Occipital lobe (tissue), 2 donors: ENCODE measurements around the gene PRKCD. TPM values are rescaled to one million over a fixed set of nuclear protein-coding genes. Genes with fewer than 3 reads are reported as not detected.

ENCODE experiments used
- DNase-seq: peaks from one replicate; lab custom pipeline; 2025; lab: John Stamatoyannopoulos, UW
- total RNA-seq: library from RNA; depleted of rRNA; stranded (reverse); fragments of >200 nt; gene quantifications from one replicate; pipeline ENCODE4 v1.2.3, GENCODE V29; 2014

The PRKCD gene
- 0.94 TPM for total RNA-seq

DNA sequence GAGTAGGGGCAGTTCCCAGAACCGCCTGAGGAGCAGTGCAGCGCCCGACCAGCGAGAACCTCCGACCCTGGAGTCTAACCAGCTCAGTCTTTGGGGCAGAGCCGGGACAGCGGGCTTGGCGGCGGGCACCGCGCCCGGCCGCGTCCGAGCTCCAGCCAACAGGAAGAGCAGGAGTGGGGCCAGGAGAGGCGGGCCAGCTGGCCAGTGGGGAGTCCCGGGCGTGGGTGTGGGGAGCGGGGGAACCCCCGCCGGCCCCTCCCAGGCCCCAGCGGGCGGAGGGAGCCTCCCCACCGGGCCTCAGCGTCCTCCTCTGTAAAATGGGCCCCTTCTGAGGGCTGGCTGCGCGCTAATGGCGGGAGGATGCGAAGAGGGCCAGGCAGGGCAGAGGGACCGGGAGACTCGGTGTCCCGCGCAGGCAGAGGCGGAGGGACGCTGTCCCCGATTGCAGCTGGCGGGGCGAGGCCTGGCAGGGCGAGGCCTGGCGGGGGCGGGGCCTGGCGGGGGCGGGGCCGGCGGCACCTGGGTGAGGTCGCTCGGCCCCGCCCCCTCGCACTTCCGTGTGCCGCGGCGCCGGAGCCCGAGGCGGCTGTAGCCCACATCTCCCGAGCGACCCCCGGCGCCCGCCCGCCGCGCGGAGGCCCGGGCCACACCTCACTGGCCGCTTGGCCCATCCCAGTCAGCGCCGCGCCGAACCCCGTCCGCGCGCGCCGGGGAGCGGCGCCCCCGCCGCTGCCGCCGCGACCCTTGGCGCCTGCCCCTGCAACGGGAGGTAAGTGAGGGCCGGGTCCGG is at the start of gene PRKCD:
Gene PRKCD, plus strand, starts transcription at position 550 of the 790 bp plus-strand sequence. CDS start 17,214 bp downstream, outside the sequence.
- DNase-seq: peak; percentile 64

DNA sequence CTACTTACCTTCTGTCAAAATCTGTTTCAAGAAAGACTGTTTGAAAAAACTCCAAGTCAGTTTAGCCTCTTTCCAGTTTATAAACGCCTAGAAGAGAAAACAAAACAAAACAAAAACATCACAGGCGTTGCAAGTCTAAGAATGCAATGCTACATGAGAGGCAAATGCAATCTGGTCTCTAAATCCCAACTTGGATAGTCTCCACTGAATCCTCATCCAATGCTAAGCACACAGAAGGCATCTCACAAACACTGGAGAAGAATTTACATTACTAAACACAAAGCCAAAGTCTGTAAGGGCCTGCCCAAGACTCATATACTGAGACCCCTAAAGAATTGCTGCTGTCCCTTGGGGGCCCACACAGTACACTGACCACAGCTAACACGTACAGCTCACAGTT is 49.2 kb upstream of the PRKCD start:
- DNase-seq: no peak

DNA sequence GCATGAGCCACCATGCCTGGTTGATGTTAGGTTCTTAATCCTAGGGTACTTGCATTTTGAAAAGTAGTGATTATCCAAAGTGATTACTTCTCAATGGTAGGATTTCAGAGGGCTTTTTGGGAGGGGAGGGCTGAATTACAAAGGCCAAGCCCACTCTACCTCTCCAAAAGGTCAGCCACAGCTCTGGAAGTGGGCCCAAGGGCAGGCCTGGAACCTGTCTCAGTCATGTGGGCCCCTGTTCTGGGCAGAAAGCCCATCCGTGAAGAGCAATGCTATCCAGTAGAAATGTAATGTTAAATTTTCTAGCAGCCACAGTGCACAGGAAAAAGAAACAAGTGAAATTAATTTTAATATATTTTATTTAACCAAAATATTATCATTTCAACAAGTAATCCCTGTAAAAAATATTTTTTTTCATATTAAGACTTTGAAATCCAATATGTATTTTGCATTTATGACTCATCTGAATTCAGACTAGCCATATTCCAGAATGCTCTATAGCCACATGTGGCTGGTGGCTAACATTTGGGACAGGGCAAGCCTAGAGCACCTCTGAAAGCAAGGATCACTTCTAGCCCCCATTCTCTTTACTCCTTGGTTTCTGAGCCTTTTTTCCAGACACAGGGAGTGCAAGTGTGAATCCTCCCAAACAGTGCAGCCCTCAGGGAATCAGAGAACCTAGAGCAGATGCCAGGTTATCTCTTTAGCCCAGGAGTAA is 47.6 kb upstream of the PRKCD start:
- DNase-seq: no peak

GRCh38 chr3:53114011-53114400 is 47.0 kb upstream of the PRKCD start:
- DNase-seq: peak; percentile 58

DNA sequence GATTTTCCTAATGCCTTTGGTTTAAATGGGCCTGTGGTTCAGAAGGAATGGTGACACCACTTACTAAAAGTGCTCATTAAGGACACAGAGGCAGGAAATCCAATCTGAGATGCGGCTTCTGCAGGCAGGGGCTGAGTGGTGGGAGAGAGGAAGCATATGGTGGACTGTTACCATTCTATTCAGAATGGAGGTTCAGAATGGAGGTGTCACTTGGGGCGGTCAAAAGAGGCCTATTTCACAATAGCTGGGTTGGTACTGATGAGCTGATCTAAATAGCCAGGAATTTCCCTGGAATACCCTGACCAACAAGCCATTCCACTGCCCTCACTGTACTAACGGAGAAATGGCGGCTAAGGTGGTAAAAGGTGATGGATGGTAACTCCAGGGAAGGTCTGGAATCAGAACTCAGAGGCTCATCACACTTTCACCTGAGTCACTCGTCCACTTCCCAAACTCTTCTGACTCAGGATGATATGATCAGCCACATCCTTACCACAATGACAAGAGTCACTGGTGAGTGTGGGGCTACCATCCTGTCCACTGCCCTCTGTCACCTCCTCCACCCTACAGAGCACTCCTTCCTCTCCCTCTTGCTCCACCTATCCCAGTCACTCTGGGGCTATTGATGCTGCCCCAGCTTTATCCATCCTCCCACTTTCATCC is 46.5 kb upstream of the PRKCD start:
- no peak for DNase-seq

GRCh38 chr3:53116956-53117355 is 44.1 kb upstream of the PRKCD start:
- no peak for DNase-seq

DNA sequence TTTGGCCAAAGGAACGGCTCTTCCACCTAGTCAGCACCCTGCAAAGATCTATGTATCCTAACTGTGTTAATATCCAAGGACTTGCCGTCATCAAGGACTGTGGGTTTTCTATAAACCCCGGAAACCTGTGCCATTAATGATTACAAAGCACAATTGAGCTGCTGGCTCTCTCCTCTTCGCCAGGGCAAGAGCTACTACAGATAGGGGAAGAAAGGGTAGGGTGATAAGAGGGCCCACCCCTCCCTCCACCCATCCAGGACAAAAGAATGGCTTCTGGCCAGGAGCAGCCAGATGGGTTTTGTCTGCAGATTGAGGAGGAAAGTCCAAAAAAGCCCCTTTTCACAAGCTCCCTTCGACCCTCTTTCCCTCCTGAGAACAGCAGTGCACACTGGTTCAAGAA is 40.7 kb upstream of the PRKCD start:
- no peak for DNase-seq

DNA sequence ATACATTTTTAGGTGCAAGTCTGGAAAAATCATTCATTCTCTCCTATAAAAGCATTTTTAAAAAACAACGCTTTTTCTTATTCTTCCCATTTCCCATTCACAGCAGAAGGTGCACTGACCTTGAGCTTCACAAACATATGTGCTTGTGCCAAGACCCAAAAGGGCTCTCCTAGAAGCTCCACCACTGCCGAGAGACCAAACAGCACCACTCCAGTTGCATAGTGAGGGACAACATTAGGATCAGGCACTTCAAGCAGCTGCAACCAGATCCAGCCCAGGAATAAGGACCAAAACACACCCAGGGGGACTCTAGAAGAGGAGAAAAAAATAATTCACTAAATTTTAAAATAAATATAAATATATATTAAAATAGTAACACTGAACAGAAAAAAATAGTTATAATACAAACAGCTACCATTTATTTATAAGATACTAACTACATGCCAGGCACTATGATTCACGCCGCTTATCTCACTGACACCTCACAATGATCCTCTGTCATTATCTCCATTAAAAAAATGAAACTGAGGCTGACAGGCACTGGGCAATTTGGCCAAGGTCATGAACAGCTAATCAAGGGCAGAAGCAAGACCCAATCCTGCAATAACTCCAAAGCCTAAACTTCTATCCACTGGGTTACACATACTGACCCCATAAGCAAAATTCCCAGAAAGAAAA is 38.6 kb upstream of the PRKCD start:
- DNase-seq: no peak

DNA sequence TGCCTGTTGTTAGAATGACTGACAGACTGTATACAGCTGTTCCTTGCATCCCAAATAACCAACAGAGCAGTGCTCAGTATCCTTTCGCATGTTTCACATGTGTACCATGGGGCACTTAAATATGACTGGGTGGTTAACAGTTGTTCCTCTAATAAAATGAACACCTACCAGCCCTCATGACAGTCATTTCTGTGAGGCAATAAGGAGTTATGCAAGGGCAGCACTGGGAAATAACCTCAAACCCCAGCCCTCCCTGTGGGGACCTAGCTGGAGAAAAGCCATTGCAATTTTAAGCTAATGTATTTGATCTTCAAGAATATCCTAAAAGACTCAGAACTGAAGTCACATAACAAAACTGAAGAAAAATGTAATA is 38.1 kb upstream of the PRKCD start:
- DNase-seq: no peak

DNA sequence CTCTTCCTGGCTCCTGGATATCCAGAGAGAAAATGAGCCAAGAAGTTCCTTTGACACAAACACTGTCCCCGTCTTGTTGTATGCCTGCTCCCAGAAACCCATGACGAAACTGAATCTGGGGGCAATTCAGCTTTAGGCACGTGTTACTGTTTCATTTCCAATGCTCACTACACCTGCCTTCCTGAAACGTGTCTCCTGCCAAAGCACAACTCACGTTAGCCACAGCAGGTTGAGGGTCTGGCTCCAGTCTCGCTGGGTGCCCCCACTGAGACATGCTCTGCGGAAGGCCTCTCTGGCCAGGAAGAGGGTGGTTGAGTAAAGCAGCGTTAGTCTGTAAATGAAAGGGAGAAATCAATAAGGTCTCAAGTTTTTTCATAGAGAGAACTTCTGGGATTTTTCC is 37.5 kb upstream of the PRKCD start:
- no peak for DNase-seq

- DNase-seq: no peak
Observed at GRCh38 chr3:53123953-53124352, 37.1 kb upstream of the PRKCD start.

DNA sequence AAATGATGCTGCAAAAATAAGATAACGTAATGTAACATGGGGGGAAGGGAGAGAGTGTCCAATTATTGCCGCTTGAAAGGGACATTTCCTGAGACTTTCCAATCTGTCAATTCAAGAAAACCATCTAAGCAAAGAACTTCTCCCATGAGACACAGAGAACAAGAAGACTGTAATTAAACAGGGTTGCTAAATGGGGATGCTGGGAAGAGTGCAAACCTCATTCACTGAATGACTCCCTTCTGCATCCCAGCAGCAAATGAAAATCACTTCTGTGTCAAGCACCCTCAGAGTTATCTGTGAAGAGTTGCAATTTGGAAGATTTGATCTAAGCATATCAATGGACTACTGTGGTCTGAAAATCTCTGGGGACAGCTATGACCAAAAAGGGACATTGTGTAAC is 34.4 kb upstream of the PRKCD start:
- DNase-seq: no peak

DNA sequence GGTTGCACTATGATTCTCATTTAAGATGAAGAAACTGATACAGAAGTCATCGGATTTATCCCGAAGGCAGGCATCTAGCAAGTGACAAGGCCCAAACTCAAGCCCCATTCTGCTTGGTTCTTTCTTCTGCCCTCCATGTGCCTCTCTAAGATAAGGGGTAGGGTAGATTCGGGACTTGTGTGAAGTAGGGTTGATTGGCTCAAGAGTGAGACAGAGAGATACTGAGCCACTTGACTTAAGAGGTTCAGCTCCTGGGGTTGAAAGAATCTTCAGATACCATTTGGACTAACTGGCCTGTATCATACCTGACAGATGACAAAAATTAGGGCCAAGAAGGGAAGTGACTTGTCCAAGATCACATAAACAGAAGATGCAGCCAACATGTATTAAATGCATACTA is 31.7 kb upstream of the PRKCD start:
- DNase-seq: no peak

GRCh38 chr3:53130179-53131061 is 30.6 kb upstream of the PRKCD start, which contains the start of gene RFT1:
RFT1 (minus strand) TSS chr3:53130435; CDS start chr3:53130400, 35 bp downstream.
- peak; percentile 91 for DNase-seq

DNA sequence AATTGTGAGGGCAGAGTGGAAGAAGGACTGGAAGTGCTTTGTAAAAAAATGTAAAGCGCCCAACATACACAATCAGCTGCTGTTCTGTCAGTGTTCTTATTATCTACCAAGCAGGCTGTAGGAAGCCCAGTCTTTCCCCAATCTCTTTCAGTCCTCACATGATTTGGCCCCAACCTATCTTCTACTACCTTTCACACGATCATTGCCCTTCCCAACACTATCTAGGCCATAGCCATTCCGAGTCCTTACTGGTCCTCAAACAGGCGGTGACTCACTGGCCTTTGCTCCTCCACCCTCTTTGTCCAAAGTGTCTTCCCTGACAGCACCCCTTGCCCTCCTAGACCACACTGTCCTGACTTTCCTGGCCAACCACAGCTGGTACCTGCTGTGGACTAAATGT is 29.9 kb upstream of the PRKCD start:
- DNase-seq: no peak

GRCh38 chr3:53132347-53132746 is 28.7 kb upstream of the PRKCD start:
- DNase-seq: no peak

DNA sequence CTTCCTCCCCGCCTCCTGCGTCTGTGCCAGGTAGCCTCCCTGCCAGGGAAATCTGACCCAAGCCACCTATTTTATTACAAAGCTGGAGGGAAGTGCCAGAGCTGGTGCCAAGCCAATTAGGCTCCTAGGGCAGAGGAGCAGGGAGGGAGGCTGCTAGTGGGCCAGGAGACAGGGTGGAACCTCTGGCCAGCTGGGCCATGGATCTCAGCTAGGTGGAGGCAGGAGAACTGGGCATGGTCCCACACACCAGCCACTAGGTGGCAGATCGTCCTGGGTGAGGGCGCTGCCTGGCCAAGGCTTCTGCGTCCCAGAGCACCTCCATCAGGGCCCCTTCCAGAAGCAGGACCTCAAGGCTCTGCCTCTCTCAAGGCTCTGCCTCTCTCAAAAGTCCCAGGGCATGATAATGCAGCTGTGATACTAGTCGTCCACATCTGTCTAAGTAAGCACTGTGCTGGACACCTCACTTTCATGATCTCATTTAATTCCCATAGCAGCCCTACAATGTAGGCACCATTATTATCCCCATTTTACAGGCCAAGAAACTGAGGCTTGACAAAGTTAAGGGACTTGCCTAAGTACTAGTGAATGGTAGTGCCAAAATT is 26.3 kb upstream of the PRKCD start:
- DNase-seq: no peak

DNA sequence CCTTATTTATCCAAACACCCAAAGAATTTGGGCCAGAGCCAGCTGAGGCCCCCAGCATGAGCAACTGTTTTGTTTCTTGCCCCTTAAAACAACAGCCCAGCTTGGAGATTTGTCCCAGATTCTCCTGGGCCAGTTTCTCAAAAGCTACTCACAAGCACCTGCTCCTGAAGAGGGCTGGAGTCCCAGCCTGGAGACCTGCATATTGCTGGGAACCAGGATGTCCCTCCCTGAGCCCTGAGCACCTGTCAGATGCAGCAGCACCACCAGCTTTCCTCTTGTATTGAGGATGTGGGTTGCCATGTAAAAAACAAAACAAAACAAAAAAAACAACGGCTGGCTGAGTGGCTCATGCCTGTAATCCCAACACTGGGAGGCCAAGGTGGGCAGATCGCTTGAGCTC is 23.8 kb upstream of the PRKCD start:
- no peak for DNase-seq

GRCh38 chr3:53137835-53138446 is 23.1 kb upstream of the PRKCD start:
- no peak for DNase-seq
